Adrenal gland (tissue), 12 donors: ENCODE data around the gene LGMN. TPM values are rescaled to one million over a fixed set of nuclear protein-coding genes. Genes with fewer than 3 reads are reported as not detected.

Source experiments
- DNase-seq, 7 donors: peaks; one replicate each; pipeline ENCODE4 v3.0.0-alpha.2; 2019 to 2020
- H3K27ac ChIP-seq, 5 donors: fragments of 200-600 bp; sonication (generic) in 4 of 5; 1 replicate in 3 of 5; 2 replicates in 2 of 5; pipeline versions ENCODE4 v1.5.1 to v1.8.0; 2016 to 2020; ENCODE audit warnings: mild to moderate bottlenecking in 1 of 5
- H3K27me3 ChIP-seq: fragments of 200-600 bp; 2 replicates; pipeline ENCODE4 v1.8.0; 2021
- H3K36me3 ChIP-seq, 2 donors: fragments of 200-600 bp; replicated peaks in 1 of 2; 1 replicate in 1 of 2; 2 replicates in 1 of 2; pipeline versions ENCODE4 v1.5.1 to v1.8.0; 2018 to 2022
- H3K4me1 ChIP-seq, 2 donors: fragments of 200-600 bp; replicated peaks in 1 of 2; 1 replicate in 1 of 2; 2 replicates in 1 of 2; pipeline versions ENCODE4 v1.5.1 to v1.8.0; 2018 to 2021
- H3K4me3 ChIP-seq, 4 donors: fragments of 200-600 bp; sonication (generic) in 3 of 4; one replicate each; pipeline ENCODE4 v1.5.1; 2016 to 2018
- H3K9me3 ChIP-seq, 3 donors: fragments of 200-600 bp; sonication (generic) in 1 of 3; replicated peaks in 1 of 3; 1 replicate in 2 of 3; 2 replicates in 1 of 3; pipeline versions ENCODE4 v1.5.1 to v1.8.0; 2016 to 2021
- POLR2A ChIP-seq, 2 donors: fragments of 450-650 bp; IDR thresholded peaks; one replicate each; pipeline ENCODE4 v1.6.1; 2017; ENCODE audit warnings: antibody characterized with exemption in 2 of 2, mild to moderate bottlenecking in 2 of 2, moderate library complexity in 1 of 2
- WGBS, 4 donors: extraction: QIAGEN DNeasy Blood & Tissue Kit in 2 of 4; methylation state at CpG; one replicate each; pipeline versions ENCODE4 v1.1.5 to v1.1.7; 2013 to 2017; 5-methylcytosine and 5-hydroxymethylcytosine counted together
- intact Hi-C, 2 donors: fragments of 100-400 bp; cut with DNase I; formaldehyde crosslinking; loops; one replicate each; pipeline versions ENCODE4 v1.14.1 to v1.15.0; 2022 to 2023
- polyA plus RNA-seq, 3 donors: library from polyadenylated mRNA; stranded (reverse); fragments of 200-250 nt in 2 of 3; fragments of 350-450 nt in 1 of 3; fragmentation: Illumina TruSeq in 1 of 3; extraction: RNeasy Lipid Tissue Mini Kit (QIAGEN cat#74804) in 1 of 3; gene quantifications; one replicate each; pipeline ENCODE4 v1.2.3, GENCODE V29; 2013 to 2014
- total RNA-seq, 9 donors: library from RNA; depleted of rRNA in 4 of 9; stranded (reverse); fragments of >200 nt in 4 of 9; fragments of 120-200 nt in 1 of 9; fragmentation: NEBNext Ultra II Directional in 1 of 9; extraction: Animal tissue kit (Norgen Biotek cat#: 25700) in 1 of 9; gene quantifications; one replicate each; pipeline versions ENCODE4 v1.1.0 to v1.2.4, GENCODE V29; 2013 to 2023
- TF ChIP-seq, protein P1 (sequence below), 6 experiments: fragments of 450-650 bp in 4 of 6; fragments of 200-600 bp in 2 of 6; sonication (generic) in 1 of 6; IDR thresholded peaks; 1 replicate in 5 of 6; 2 replicates in 1 of 6; pipeline versions ENCODE4 v1.5.1 to v1.8.0; 2016 to 2021; ENCODE audit warnings: antibody characterized with exemption in 6 of 6, mild to moderate bottlenecking in 2 of 6, moderate library complexity in 1 of 6
- donor health status: healthy with polysubstance abuse.
- donor health status: Bipolar disorder and iron deficiency.
- donor health status: DM: yes; HTN: yes; CAD: no.
- donor health status: DM: no; HTN: no; CAD: no.
- donor health status: DM: no; HTN: no; CAD: no.
- donor health status: DM: yes; HTN: yes; CAD: no.

LGMN gene
- total and polyA plus RNA-seq, 12 donors, result 66.6 to 153 (median 117) TPM

DNA sequence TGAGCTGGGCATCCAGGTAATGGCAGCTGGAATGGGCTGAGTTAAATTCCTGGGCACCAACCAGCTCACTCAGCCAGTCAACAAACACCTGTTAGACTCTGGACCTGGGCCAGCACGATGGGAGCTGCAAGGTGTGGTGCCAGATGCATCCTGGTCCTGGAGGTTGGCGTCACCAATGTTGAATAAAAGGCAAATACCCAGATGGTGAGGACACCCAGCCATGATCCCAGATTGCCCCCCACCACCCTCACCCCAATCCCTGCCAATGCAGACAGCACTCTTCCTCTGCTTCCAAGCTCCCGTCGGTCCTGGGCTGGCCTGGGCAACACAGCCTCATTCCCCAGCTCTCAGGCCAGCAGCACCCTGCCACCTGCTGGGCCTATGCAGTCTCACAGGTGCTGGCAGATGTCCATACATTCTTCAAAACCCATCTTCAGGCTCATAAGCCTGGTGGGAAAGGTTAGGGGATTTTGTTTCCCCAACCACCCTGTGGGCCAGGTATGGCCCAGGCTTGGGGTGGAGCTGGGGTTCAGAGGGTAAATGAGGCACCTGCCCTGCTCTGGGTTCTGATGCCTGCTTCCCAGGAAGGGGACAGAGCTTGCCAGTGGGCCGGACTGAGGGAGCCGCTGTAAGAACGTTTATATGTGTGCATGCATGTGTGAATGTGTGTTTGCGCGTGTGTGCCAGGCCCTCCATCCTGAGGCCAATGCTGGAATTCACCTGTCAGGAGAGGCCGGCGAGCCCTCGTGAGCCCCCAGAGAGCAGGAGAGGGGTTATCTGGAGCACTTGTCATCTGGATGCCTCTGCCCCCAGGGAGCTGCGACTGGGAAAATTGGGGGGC, 58.0 kb downstream of the LGMN start:
- intact Hi-C loops, result no loop called here
- Histone ChIP-seq H3K36me3 (peaks cover 0 to 8% of the 10 kb centered on the region in 2 donors), H3K27ac (no peak overlapping the region), H3K4me1 (peaks cover 17 to 25% of the 10 kb centered on the region in 2 donors), H3K4me3 (no peak overlapping the region), H3K9me3 (no peaks in the 10 kb centered on the region), H3K27me3 (no peaks in the 10 kb centered on the region)
- WGBS, 4 donors, result 72 to 84% (median 76%) methylated on average over 9 to 13 of the region's 13 CpGs
- no peak for TF ChIP-seq POLR2A (IDR thresholded peaks at IDR 0.05)
- TF ChIP-seq, protein P1, sequence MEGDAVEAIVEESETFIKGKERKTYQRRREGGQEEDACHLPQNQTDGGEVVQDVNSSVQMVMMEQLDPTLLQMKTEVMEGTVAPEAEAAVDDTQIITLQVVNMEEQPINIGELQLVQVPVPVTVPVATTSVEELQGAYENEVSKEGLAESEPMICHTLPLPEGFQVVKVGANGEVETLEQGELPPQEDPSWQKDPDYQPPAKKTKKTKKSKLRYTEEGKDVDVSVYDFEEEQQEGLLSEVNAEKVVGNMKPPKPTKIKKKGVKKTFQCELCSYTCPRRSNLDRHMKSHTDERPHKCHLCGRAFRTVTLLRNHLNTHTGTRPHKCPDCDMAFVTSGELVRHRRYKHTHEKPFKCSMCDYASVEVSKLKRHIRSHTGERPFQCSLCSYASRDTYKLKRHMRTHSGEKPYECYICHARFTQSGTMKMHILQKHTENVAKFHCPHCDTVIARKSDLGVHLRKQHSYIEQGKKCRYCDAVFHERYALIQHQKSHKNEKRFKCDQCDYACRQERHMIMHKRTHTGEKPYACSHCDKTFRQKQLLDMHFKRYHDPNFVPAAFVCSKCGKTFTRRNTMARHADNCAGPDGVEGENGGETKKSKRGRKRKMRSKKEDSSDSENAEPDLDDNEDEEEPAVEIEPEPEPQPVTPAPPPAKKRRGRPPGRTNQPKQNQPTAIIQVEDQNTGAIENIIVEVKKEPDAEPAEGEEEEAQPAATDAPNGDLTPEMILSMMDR (IDR thresholded peaks at IDR 0.05), result peak in 5 of 6 experiments; percentile 21 to 49 (median 37)
- DNase-seq, result peak in 4 of 7 donors; percentile 36 to 49 (median 41)

DNA sequence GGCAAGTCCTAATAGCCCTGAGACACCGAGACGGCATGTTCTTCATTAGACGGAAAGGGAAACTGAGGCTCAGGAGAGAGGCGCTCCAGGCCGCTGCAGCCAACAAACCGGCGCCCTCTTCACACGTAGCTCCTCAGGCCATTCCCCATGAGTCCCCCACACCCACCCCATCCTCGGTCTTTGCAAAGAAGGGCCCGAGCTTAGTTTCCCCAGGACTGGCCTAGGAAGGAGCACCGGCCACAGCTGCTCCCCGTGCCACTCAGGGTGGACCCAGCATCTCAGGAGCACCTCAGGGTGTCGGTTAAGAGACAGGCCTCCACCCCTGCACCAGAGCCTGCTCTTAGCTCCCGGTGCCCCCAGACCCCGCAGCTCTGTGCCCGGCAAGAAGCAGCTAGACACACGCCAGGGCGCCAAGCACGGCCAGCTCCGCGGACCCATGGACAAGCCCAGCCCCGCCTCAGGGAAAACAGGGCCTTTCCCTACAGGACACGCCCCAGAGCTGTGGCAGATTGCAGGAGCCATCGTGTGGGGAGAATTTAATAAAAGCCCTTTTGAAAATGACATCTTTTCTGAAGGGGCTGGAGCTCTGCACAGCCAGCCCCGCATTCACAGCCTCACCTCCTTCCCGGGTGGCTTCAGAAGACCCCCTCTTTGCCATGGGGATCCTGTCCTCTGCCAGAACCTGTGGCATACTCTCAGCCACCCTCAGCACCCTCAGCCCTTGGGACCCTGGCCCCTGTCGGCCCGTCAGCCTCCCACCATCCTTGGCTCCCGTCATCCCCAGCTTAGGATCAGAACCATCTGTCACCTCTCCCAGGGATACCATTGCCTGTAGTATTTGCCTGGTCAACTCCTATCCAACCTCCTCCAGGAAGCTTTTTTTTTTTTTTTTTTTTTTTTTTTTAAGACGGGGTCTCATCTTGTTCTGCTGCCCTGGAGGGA, 59.7 kb downstream of the LGMN start:
- peak overlapping the region in 1 of 4 donors; percentile 50 for H3K4me3 ChIP-seq
- no peak overlapping the region for H3K27ac ChIP-seq
- H3K27me3 ChIP-seq, result no peaks in the 10 kb centered on the region
- H3K4me1 ChIP-seq, result peaks cover 17 to 25% of the 10 kb centered on the region in 2 donors
- peaks cover 0 to 14% of the 10 kb centered on the region in 2 donors for H3K36me3 ChIP-seq
- H3K9me3 ChIP-seq, result no peaks in the 10 kb centered on the region
- no peak for DNase-seq
- intact Hi-C loops, result loop anchor here (10.0 kb wide), 2 partner anchors 96 to 554 kb away; no protein-coding TSS in a partner anchor
- WGBS, 4 donors, result 84 to 94% (median 88%) methylated on average over 12 to 30 of the region's 30 CpGs
- TF ChIP-seq, protein P1 (IDR thresholded peaks at IDR 0.05), result no peak
- TF ChIP-seq POLR2A (IDR thresholded peaks at IDR 0.05), result no peak

DNA sequence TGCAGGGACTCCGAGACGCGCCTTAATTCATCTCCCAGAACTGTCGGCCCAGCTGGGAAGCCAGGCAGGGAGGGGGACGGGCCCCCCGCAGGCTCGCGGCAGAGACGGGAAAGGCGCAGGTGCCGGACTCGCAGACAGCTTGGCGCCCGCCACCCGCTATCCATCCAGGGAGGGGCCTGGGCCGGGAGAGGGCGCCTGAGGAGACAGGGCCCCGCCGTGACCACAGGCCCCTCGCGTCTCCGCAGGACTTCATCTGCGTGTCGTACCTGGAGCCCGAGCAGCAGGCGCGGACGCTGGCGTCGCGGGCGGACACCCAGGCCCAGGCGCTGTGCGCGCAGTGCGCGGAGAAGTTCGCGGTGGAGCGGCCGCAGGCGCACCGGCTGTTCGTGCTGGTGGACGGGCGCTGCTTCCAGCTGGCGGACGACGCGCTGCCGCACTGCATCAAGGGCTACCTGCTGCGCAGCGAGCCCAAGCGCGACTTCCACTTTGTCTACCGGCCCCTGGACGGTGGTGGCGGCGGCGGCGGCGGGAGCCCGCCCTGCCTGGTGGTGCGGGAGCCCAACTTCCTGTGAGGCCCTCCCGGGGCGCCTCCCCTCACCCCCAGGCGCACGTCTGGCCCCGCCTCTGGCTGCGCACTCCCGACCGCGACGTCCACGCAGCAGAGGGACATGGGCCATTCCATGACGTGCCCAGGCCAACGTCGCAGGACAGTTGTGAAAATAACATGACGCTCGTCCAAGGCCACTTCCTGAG, 60.6 kb downstream of the LGMN start:
- H3K4me1 ChIP-seq, result peaks cover 13 to 17% of the 10 kb centered on the region in 2 donors
- TF ChIP-seq POLR2A (IDR thresholded peaks at IDR 0.05), result peak in 1 of 2 donors; percentile 45
- TF ChIP-seq, protein P1 (IDR thresholded peaks at IDR 0.05), result no peak
- no peaks in the 10 kb centered on the region for H3K27me3 ChIP-seq
- H3K36me3 ChIP-seq, result peaks cover 0 to 14% of the 10 kb centered on the region in 2 donors
- intact Hi-C loops, result loop anchor here (10.0 kb wide), 2 partner anchors 97 to 553 kb away; no protein-coding TSS in a partner anchor
- peak in 6 of 7 donors; percentile 42 to 76 (median 54) for DNase-seq
- H3K4me3 ChIP-seq, result peak overlapping the region in 1 of 4 donors; percentile 50
- 30 to 88% (median 49%) methylated on average over 5 to 80 of the region's 80 CpGs for WGBS, 4 donors
- peak overlapping the region in 2 of 5 donors; percentile 44 to 54 for H3K27ac ChIP-seq
- H3K9me3 ChIP-seq, result no peaks in the 10 kb centered on the region
